ENCODE measurements around the gene DNTT. TPM values are rescaled to one million over a fixed set of nuclear protein-coding genes. Genes with fewer than 3 reads are reported as not detected.

Gene DNTT
- total RNA-seq (under 1 TPM in 1 of 2 donors, not detected in 1; 0.31 TPM), polyA plus RNA-seq (ENCODE audit: insufficient read depth, low read depth, low replicate concordance) (0.94 TPM)
- long read RNA-seq, donor 1, result 0 reads
- long read RNA-seq, donor 2, result 0 reads

GRCh38 chr10:96304230-96304629 lies at the start of gene DNTT:
Gene DNTT, plus strand, starts transcription at chr10:96304434. Its CDS starts 64 bp downstream, at chr10:96304498.
- intact Hi-C loops (cut with DNase I; ENCODE audit: low total_unique reads), result no loop called here
- no peak for TF ChIP-seq POLR2A (IDR thresholded peaks at IDR 0.05)
- TF ChIP-seq CTCF (IDR thresholded peaks at IDR 0.05), result no peak
- WGBS, 2 donors, result 82 to 85% methylated on average over 5 to 8 of the region's 8 CpGs

GRCh38 chr10:96254976-96255375 lies 49.3 kb upstream of the DNTT start:
- H3K27ac ChIP-seq, result no peak overlapping the region
- H3K36me3 ChIP-seq (ENCODE audit: low read depth, missing control alignments), result no peaks in the 10 kb centered on the region
- no peaks in the 10 kb centered on the region for H3K4me1 ChIP-seq
- H3K9me3 ChIP-seq, result no peaks in the 10 kb centered on the region
- no peak for DNase-seq
- intact Hi-C loops (cut with DNase I; ENCODE audit: low total_unique reads), result no loop called here
- no peak overlapping the region for H3K4me3 ChIP-seq
- TF ChIP-seq POLR2A (IDR thresholded peaks at IDR 0.05) (no peak), CTCF (IDR thresholded peaks at IDR 0.05) (no peak)
- 60 to 65% methylated on average over 5 of the region's 5 CpGs for WGBS, 2 donors
- H3K27me3 ChIP-seq, result no peaks in the 10 kb centered on the region

More at GRCh38 chr10:96304230-96304629, at the start of gene DNTT:
- H3K4me1 ChIP-seq, result no peaks in the 10 kb centered on the region
- H3K36me3 ChIP-seq (ENCODE audit: low read depth, missing control alignments), result no peaks in the 10 kb centered on the region
- no peak within 1 kb of the TSS for H3K27ac ChIP-seq
- DNase-seq, result no peak
- no peaks in the 10 kb centered on the region for H3K9me3 ChIP-seq
- no peaks in the 10 kb centered on the region for H3K27me3 ChIP-seq
- H3K4me3 ChIP-seq, result no peak within 1 kb of the TSS

GRCh38 chr10:96255549-96256333 lies 48.5 kb upstream of the DNTT start:
- no peaks in the 10 kb centered on the region for H3K4me1 ChIP-seq
- no peaks in the 10 kb centered on the region for H3K36me3 ChIP-seq (ENCODE audit: low read depth, missing control alignments)
- H3K4me3 ChIP-seq, result no peak overlapping the region
- WGBS, 2 donors, result 59 to 77% methylated on average over 6 of the region's 6 CpGs
- H3K9me3 ChIP-seq, result no peaks in the 10 kb centered on the region
- intact Hi-C loops (cut with DNase I; ENCODE audit: low total_unique reads), result no loop called here
- TF ChIP-seq CTCF (IDR thresholded peaks at IDR 0.05), result no peak
- no peak for TF ChIP-seq POLR2A (IDR thresholded peaks at IDR 0.05)
- no peak for DNase-seq
- H3K27me3 ChIP-seq, result no peaks in the 10 kb centered on the region
- H3K27ac ChIP-seq, result no peak overlapping the region

DNA sequence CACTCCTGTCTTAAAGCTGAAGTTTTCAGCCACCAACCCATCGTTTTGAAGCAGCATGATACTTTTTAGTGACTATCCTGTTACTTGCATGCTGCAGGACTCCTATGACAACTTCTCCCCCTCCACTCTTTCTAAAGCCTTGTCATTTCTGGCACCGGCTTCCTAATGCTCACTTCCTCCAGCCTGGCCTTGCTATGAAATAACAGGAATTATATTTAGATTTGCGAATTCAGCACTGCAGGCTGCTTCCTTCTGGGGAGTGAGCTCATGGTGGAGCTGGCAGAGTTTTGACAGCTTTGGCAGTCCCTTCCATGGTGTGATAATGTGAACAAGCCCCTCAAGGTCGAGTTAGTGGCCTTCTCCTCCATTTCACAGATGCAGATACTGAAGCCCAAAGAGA lies 46.3 kb upstream of the DNTT start:
- TF ChIP-seq CTCF (IDR thresholded peaks at IDR 0.05), result no peak
- no peak for TF ChIP-seq POLR2A (IDR thresholded peaks at IDR 0.05)
- no peak overlapping the region for H3K4me3 ChIP-seq
- DNase-seq, result no peak
- no peaks in the 10 kb centered on the region for H3K36me3 ChIP-seq (ENCODE audit: low read depth, missing control alignments)
- no peaks in the 10 kb centered on the region for H3K4me1 ChIP-seq
- intact Hi-C loops (cut with DNase I; ENCODE audit: low total_unique reads), result no loop called here
- no peaks in the 10 kb centered on the region for H3K9me3 ChIP-seq
- WGBS, 2 donors, result 58 to 62% methylated on average over 4 of the region's 4 CpGs
- H3K27ac ChIP-seq, result no peak overlapping the region
- no peaks in the 10 kb centered on the region for H3K27me3 ChIP-seq

DNA sequence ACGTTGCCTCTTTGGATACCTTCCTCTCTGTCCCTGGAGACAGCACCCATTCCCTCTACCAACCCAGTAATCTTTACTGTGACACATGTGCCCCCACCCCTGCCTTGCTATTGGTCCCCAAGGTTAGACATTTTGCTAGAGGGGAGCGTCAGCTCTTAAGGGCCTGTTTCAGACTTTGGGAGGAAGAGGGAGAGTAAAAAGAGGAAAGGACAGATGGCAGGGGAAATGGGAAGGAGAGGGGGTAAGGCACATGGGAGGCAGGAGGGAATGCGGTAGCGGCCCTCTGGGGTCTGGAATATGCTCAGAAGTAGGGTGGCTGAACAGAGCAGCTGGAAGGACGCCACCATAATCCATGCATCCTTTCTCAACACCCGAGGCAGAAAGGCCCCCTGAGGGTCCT lies 45.1 kb upstream of the DNTT start:
- Histone ChIP-seq H3K27ac (no peak overlapping the region), H3K36me3 (ENCODE audit: low read depth, missing control alignments) (no peaks in the 10 kb centered on the region), H3K27me3 (no peaks in the 10 kb centered on the region), H3K9me3 (no peaks in the 10 kb centered on the region), H3K4me1 (no peaks in the 10 kb centered on the region), H3K4me3 (no peak overlapping the region)
- no peak for DNase-seq
- intact Hi-C loops (cut with DNase I; ENCODE audit: low total_unique reads), result no loop called here
- TF ChIP-seq POLR2A (IDR thresholded peaks at IDR 0.05) (no peak), CTCF (IDR thresholded peaks at IDR 0.05) (no peak)
- 69 to 79% methylated on average over 6 of the region's 6 CpGs for WGBS, 2 donors

All from testis (tissue), 5 donors.